A673 (cell line): ENCODE results near the gene ARMC10.

Source experiments
- EZH2 ChIP-seq: fragments of 200-600 bp; sonication (generic); IDR thresholded peaks from 2 replicates; pipeline ENCODE4 v1.6.1; 2017; ENCODE audit warnings: borderline replicate concordance, low read depth, mild to moderate bottlenecking, mixed read lengths, antibody characterized with exemption, low read length; ENCODE audit not compliant: poor library complexity, severe bottlenecking
- TF ChIP-seq, protein P1 (sequence below): fragments of 300-800, 200-600 bp; sonication (generic); conservative IDR thresholded peaks from 2 replicates; pipeline ENCODE4 v1.5.1; 2017; ENCODE audit warnings: low read depth, mild to moderate bottlenecking, antibody characterized with exemption, low read length, moderate library complexity, mixed read lengths

DNA sequence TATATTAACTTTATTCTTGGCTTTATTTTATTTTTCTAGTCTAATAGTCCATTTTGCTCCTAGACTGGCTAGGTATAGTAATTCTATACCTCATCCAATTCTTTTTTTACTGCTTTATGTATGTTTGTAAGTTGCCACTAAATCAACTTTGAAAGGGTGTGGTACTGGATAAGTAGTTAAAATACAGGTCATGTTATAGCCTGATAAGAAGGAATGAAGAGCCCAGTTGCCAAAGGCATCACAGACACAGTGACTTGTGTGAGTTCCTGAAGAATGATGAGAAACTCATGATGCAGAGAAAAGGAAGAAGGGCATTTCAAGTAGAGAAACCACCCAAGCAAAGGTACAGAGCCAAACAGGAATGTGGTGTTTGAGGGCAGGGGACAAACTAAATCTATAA is 46.7 kb downstream of the ARMC10 start:
- TF ChIP-seq, protein P1, sequence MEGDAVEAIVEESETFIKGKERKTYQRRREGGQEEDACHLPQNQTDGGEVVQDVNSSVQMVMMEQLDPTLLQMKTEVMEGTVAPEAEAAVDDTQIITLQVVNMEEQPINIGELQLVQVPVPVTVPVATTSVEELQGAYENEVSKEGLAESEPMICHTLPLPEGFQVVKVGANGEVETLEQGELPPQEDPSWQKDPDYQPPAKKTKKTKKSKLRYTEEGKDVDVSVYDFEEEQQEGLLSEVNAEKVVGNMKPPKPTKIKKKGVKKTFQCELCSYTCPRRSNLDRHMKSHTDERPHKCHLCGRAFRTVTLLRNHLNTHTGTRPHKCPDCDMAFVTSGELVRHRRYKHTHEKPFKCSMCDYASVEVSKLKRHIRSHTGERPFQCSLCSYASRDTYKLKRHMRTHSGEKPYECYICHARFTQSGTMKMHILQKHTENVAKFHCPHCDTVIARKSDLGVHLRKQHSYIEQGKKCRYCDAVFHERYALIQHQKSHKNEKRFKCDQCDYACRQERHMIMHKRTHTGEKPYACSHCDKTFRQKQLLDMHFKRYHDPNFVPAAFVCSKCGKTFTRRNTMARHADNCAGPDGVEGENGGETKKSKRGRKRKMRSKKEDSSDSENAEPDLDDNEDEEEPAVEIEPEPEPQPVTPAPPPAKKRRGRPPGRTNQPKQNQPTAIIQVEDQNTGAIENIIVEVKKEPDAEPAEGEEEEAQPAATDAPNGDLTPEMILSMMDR: no peak
- TF ChIP-seq EZH2: no peak
